Osteoblast (primary cell): ENCODE data around the gene INSIG1. TPM values are rescaled to one million over a fixed set of nuclear protein-coding genes. Genes with fewer than 3 reads are reported as not detected.

Source experiments
- DNase-seq: peaks from one replicate; pipeline ENCODE4 v3.0.0; 2011; ENCODE audit warnings: low spot score, mixed read lengths; ENCODE audit not compliant: insufficient read length; ENCODE audit errors: missing footprints
- H2AFZ ChIP-seq: 2 replicates; pipeline ENCODE4 v1.6.0; 2011; ENCODE audit warnings: mild to moderate bottlenecking, low read length
- H3K27ac ChIP-seq: 2 replicates; pipeline ENCODE4 v1.5.1; 2011; ENCODE audit warnings: mild to moderate bottlenecking, low read depth, low read length, moderate library complexity
- H3K27me3 ChIP-seq: 2 replicates; pipeline ENCODE4 v1.6.0; 2012; ENCODE audit warnings: mild to moderate bottlenecking, control low read depth, inconsistent platforms, low read length, moderate library complexity; ENCODE audit not compliant: insufficient read depth
- H3K36me3 ChIP-seq: 2 replicates; pipeline ENCODE4 v1.5.1; 2011; ENCODE audit warnings: mild to moderate bottlenecking, low read length, control low read depth, moderate library complexity; ENCODE audit not compliant: insufficient read depth
- H3K4me1 ChIP-seq: 2 replicates; pipeline ENCODE4 v1.5.1; 2011; ENCODE audit warnings: mild to moderate bottlenecking, low read length, control low read depth, moderate library complexity; ENCODE audit not compliant: insufficient read depth
- H3K4me2 ChIP-seq: 2 replicates; pipeline ENCODE4 v1.6.0; 2011; ENCODE audit warnings: mild to moderate bottlenecking, low read length; ENCODE audit not compliant: insufficient read depth
- H3K4me3 ChIP-seq: fragments of 200-600 bp; sonication (generic); 3 replicates; pipeline ENCODE4 v1.5.1; 2012; ENCODE audit warnings: mild to moderate bottlenecking, low read length, inconsistent platforms; ENCODE audit not compliant: insufficient read depth
- H3K79me2 ChIP-seq: 2 replicates; pipeline ENCODE4 v1.6.0; 2012; ENCODE audit warnings: mild to moderate bottlenecking, low read length, control low read depth, inconsistent platforms; ENCODE audit not compliant: insufficient read depth
- H3K9me3 ChIP-seq: 2 replicates; pipeline ENCODE4 v1.5.1; 2011; ENCODE audit warnings: low read depth, low read length, control low read depth
- H4K20me1 ChIP-seq: 2 replicates; pipeline ENCODE4 v1.6.0; 2012; ENCODE audit warnings: mild to moderate bottlenecking, low read length, control low read depth; ENCODE audit not compliant: insufficient read depth
- total RNA-seq: library from RNA; depleted of rRNA; stranded (reverse); fragments of >200 nt; gene quantifications from 2 replicates; pipeline ENCODE4 v1.2.3, GENCODE V29; 2012
- TF ChIP-seq, protein P1 (sequence below): IDR thresholded peaks from 2 replicates; pipeline ENCODE4 v1.5.1; 2011; ENCODE audit warnings: mild to moderate bottlenecking, low read depth, low read length, moderate library complexity; ENCODE audit errors: extremely low read depth

INSIG1 gene
- total RNA-seq, 1 donor: 835 TPM

DNA sequence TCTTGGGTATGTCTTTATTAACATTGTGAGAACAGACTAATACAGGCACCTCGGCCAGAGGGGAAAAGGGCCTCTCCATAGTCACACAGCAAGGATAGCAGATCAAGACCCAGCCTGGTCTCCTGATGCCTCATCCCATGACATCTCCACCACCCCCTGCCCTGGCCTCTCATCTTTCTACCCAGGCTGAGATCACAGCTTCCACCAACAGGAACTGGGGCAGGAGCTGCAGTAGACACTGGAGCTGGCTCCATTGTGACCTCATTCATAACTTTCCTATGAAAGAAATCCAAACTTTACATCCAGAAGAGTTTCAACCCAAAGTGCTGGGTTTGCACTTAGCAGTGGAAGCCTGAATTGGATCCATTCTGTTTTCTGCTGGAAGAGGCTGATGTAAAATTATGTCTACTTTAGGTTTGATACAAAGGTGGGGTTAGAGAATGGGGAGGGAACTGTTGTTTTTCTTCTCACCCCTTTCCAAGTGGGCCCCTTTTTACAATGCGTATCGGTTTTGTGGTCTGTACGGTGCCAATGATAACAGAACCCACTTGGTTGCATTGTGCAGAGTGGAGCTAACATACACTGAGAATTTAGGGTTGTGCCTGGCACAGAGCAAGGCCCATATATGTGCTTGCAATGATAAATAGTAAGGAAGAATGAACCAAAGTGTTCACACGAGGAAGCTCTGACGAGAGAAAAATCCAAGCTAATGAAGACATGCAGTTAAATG lies 28.6 kb upstream of the INSIG1 start:
- DNase-seq: peak; percentile 86
- H3K4me3 ChIP-seq: no peak overlapping the region
- TF ChIP-seq, protein P1, sequence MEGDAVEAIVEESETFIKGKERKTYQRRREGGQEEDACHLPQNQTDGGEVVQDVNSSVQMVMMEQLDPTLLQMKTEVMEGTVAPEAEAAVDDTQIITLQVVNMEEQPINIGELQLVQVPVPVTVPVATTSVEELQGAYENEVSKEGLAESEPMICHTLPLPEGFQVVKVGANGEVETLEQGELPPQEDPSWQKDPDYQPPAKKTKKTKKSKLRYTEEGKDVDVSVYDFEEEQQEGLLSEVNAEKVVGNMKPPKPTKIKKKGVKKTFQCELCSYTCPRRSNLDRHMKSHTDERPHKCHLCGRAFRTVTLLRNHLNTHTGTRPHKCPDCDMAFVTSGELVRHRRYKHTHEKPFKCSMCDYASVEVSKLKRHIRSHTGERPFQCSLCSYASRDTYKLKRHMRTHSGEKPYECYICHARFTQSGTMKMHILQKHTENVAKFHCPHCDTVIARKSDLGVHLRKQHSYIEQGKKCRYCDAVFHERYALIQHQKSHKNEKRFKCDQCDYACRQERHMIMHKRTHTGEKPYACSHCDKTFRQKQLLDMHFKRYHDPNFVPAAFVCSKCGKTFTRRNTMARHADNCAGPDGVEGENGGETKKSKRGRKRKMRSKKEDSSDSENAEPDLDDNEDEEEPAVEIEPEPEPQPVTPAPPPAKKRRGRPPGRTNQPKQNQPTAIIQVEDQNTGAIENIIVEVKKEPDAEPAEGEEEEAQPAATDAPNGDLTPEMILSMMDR: no peak

DNA sequence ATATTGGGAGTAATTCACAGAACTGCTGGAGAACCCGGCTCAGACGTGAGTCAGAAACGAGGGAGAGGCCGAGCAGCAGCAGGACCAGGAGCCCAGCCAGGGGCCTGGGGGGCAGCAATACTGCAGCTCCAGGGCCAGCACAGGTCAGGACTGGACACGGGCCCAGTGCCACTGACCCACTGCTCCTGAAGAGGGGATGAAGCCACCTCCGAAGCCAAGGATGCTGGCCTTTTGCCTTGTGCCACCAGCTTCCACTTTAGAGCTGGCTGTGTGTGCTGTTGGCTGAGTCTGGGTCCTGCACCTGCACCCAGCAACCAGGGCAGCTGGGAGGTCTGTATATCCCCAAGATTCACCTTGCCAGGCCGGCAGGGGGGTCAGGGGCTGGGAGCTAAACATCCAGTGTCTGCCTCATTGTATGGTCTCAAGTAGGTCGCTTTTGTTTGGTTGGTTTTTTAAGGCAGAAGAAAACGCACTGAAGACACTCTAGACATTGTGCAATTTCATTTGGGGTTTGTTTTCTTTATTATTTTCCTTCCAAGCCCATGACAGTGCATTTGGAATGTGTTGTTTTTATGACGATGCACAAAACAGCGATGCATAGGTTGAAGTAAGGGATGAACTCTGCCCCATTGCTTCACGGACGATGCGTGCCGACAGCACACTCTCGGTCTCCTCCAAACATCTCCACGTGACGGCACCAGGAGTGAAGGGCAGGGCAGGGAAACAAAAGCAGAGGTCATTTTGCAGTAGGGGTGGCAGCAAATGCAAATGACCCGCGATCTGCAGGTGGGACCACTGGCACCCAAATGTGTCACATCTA lies 27.7 kb upstream of the INSIG1 start:
- H3K79me2 ChIP-seq: no peaks in the 10 kb centered on the region
- peak overlapping the region; percentile 97 for H3K27ac ChIP-seq
- peak overlapping the region; percentile 64 for H2AFZ ChIP-seq
- no peaks in the 10 kb centered on the region for H4K20me1 ChIP-seq
- DNase-seq: peak; percentile 94
- H3K9me3 ChIP-seq: no peaks in the 10 kb centered on the region
- H3K4me3 ChIP-seq: peak overlapping the region; percentile 38
- H3K4me2 ChIP-seq: peak overlapping the region; percentile 76
- TF ChIP-seq, protein P1: no peak
- no peaks in the 10 kb centered on the region for H3K36me3 ChIP-seq
- peaks cover 33% of the 10 kb centered on the region for H3K4me1 ChIP-seq
- H3K27me3 ChIP-seq: no peaks in the 10 kb centered on the region

More for the DNA sequence above, 28.6 kb upstream of the INSIG1 start:
- H3K4me2 ChIP-seq: peak overlapping the region; percentile 76
- H4K20me1 ChIP-seq: no peaks in the 10 kb centered on the region
- H3K4me1 ChIP-seq: peaks cover 29% of the 10 kb centered on the region
- H3K9me3 ChIP-seq: no peaks in the 10 kb centered on the region
- H3K27ac ChIP-seq: peak overlapping the region; percentile 97
- H2AFZ ChIP-seq: peak overlapping the region; percentile 32
- no peaks in the 10 kb centered on the region for H3K27me3 ChIP-seq
- H3K36me3 ChIP-seq: no peaks in the 10 kb centered on the region
- no peaks in the 10 kb centered on the region for H3K79me2 ChIP-seq

DNA sequence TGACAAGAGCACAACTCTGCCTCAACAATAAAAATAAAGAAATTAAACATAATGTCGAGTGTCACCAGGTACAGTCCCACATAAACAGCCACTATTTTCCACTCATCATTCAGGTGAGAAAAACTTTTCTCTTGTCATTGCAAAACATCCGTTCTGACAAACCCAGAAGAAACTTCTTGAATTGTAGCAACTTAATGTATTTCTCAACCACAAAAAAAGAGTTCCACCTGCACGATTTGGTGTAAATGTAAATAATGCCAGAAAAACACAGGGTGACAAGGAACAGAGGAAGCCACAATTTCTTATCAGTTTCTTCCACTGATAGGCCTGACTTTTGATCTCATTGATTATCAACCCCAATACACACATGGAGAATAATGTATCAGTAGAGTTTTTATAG lies 26.8 kb upstream of the INSIG1 start:
- Histone ChIP-seq H3K27ac (peak overlapping the region; percentile 97), H3K79me2 (no peaks in the 10 kb centered on the region), H2AFZ (no peak overlapping the region), H3K4me2 (peak overlapping the region; percentile 76), H3K4me1 (peaks cover 33% of the 10 kb centered on the region), H3K4me3 (no peak overlapping the region), H3K27me3 (no peaks in the 10 kb centered on the region), H3K36me3 (no peaks in the 10 kb centered on the region), H4K20me1 (no peaks in the 10 kb centered on the region), H3K9me3 (no peaks in the 10 kb centered on the region)
- TF ChIP-seq, protein P1: no peak
- peak; percentile 55 for DNase-seq
